ENCODE measurements around the gene CCDC86.

- no peak for TF ChIP-seq CTCF (IDR thresholded peaks at IDR 0.05)
- TF ChIP-seq POLR2A (IDR thresholded peaks at IDR 0.05; ENCODE audit: low read depth): no peak
- no peak for TF ChIP-seq POLR2AphosphoS5 (IDR thresholded peaks at IDR 0.05)
- TF ChIP-seq EP300 (IDR thresholded peaks at IDR 0.05): no peak
These were observed 15.7 kb downstream of the CCDC86 start for GRCh38 chr11:60857378-60858232.
